HEK293 (cell line): ENCODE data around the gene ST6GALNAC6.

Experiments used
- BCL6B ChIP-seq: fragments of 450-650 bp; formaldehyde crosslinking; IDR thresholded peaks from 2 replicates; pipeline ENCODE4 v1.5.1; 2017; ENCODE audit warnings: missing biosample characterization, missing genetic modification characterization
- CTCF ChIP-seq: fragments of 450-650 bp; formaldehyde crosslinking; IDR thresholded peaks from 2 replicates; pipeline ENCODE4 v1.5.1; 2016; ENCODE audit warnings: missing biosample characterization, missing genetic modification characterization
- IKZF3 ChIP-seq: fragments of 450-650 bp; IDR thresholded peaks from 2 replicates; pipeline ENCODE4 v1.5.0; 2018; ENCODE audit warnings: missing biosample characterization, mild to moderate bottlenecking, missing genetic modification characterization, moderate library complexity
- PATZ1 ChIP-seq: fragments of 450-650 bp; formaldehyde crosslinking; IDR thresholded peaks from 2 replicates; pipeline ENCODE4 v1.5.1; 2016; ENCODE audit warnings: missing biosample characterization, missing genetic modification characterization
- SALL2 ChIP-seq: fragments of 450-650 bp; formaldehyde crosslinking; IDR thresholded peaks from 2 replicates; pipeline ENCODE4 v1.5.0; 2017; ENCODE audit warnings: missing biosample characterization, mild to moderate bottlenecking, missing genetic modification characterization, borderline replicate concordance
- ZBTB21 ChIP-seq: fragments of 450-650 bp; formaldehyde crosslinking; IDR thresholded peaks from 2 replicates; pipeline ENCODE4 v1.5.1; 2017; ENCODE audit warnings: missing biosample characterization, missing genetic modification characterization
- ZNF121 ChIP-seq: fragments of 450-650 bp; formaldehyde crosslinking; IDR thresholded peaks from 2 replicates; pipeline ENCODE4 v1.5.1; 2016; ENCODE audit warnings: missing biosample characterization, missing genetic modification characterization
- ZNF324 ChIP-seq: fragments of 450-650 bp; formaldehyde crosslinking; IDR thresholded peaks from 2 replicates; pipeline ENCODE4 v1.5.1; 2016; ENCODE audit warnings: missing biosample characterization, missing genetic modification characterization
- ZNF529 ChIP-seq: fragments of 450-650 bp; formaldehyde crosslinking; IDR thresholded peaks from 2 replicates; pipeline ENCODE4 v1.5.1; 2017; ENCODE audit warnings: missing genetic modification characterization, missing biosample characterization; ENCODE audit not compliant: insufficient replicate concordance

GRCh38 chr9:127883959-127884358 lies 15.4 kb downstream of the ST6GALNAC6 start:
- TF ChIP-seq BCL6B (tag by site-specific recombination) (no peak), ZNF529 (tag by site-specific recombination) (no peak), IKZF3 (tag by site-specific recombination) (no peak), PATZ1 (tag by site-specific recombination) (peak; percentile 9; the same call in 1 of the 2 replicates), SALL2 (tag by site-specific recombination) (no peak), ZNF324 (tag by site-specific recombination) (no peak), CTCF (no peak), ZNF121 (tag by site-specific recombination) (no peak), ZBTB21 (tag by site-specific recombination) (no peak)
